GM21515 (cell line): Measurements from ENCODE around the gene SPTAN1.
"Not testable (repeated sequence)": the region's sequence is repeated elsewhere in the genome, so short reads cannot be mapped to it uniquely, and the experiment has no call there.

ENCODE experiments used
- ATAC-seq: cut with Tn5 transposase; IDR thresholded peaks from one replicate; pipeline ENCODE4 v1.9.1; 2021; ENCODE audit not compliant: unreplicated experiment

SPTAN1 gene

GRCh38 chr9:128631636-128632035 lies 79.2 kb downstream of the SPTAN1 start:
- no peak for ATAC-seq

DNA sequence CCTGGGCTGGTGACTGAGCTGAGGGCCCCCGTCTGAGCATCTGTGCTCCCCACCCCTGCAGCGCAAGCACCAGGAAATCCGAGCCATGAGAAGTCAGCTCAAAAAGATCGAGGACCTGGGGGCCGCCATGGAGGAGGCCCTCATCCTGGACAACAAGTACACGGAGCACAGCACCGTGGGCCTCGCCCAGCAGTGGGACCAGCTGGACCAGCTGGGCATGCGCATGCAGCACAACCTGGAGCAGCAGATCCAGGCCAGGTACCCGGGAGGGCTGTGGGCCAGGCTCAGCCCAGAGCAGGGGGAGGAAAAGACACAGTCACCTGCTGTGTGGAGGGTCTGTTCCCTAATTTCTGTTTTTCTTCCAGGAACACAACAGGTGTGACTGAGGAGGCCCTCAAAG lies 79.7 kb downstream of the SPTAN1 start:
- no peak for ATAC-seq

DNA sequence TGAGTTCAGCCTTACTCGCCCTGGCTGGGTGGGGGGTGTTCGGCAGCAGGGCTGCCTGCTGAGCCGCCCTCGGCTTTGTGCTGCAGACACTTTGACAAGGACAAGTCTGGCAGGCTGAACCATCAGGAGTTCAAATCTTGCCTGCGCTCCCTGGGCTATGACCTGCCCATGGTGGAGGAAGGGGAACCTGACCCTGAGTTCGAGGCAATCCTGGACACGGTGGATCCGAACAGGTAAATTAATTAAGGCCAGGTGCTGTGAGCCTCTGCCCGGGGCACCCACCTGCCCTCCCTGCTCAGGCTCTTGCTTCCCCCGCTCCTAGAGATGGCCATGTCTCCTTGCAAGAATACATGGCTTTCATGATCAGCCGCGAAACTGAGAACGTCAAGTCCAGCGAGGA lies 80.1 kb downstream of the SPTAN1 start:
- no peak for ATAC-seq

GRCh38 chr9:128633057-128633456 lies 80.7 kb downstream of the SPTAN1 start:
- ATAC-seq: no peak

DNA sequence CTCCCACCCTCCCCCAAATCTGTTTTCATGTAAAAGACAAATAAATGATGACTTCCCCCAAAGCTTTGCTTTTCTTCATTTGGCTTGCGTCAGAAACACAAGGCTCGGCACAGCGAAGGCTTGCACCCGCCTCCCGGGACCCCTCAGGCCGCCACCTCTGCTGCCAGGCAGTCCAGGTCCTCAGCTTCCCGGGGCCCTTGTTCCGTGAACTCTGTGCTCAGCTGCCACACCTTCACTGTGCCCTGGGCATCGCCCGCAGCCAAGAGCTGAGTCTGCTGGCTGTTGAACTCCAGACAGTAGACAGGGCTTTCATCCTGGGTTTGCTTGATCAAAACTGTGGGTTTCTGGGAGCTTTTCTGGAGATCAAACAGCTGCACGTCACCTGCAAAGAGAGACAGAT lies 81.2 kb downstream of the SPTAN1 start:
- no peak for ATAC-seq

GRCh38 chr9:128634111-128634510 lies 81.7 kb downstream of the SPTAN1 start:
- no peak for ATAC-seq

- no peak for ATAC-seq
These were observed 82.4 kb downstream of the SPTAN1 start for GRCh38 chr9:128634651-128635262.

DNA sequence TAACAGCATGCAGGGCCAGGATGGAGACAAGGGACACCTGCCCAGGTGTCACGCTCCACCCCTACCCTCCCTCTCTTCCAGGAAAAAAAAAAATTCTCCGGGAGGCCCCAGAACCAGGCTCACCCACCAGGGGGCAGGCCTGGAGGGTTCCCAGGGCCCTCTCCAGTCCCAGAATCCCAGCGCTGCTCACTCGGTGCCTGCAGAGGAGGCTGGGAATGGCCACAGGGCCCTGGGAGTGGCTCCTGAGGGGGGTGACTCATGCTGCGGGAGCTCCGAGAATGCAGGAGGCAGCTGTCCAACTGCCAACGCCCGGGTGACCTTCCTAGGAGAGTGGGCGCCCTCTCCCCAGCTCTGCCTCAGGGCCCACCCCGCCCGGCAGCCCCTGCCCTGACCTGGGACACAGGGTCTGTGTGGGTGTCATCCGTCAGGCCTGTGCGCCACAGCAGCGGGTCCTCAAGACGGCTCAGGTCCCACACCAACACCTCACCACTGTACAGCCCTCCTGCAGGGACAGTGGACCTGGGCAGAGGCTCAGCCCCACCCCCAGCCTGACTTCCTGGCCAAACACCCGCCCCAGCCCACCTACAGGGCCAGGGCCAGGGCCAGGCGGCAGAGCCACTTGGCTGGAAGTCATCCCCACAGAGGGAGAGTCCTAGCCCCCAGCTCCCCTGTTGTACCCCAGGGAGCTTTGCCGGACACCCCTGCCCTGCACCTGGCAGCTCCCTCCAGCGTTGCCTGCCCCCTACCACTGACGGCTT lies 83.1 kb downstream of the SPTAN1 start:
- ATAC-seq: no peak

DNA sequence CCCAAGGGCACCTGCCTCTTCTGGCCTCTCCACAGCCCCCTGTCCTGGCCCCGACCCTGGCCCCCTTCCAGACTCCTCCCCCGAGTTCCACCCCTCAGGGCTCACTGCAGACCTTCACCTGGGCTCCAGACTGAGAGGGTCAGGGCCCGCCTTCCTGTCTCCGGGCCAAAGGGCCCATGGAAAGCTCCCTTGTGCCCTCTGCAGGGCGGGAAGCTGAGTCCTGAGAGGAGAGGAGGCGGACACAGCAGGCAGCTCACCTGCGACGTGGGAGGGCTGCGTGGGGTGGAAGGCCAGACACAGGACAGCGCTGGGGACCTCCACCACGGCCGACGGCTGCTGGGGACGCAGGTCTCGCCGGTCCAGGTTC lies 83.6 kb downstream of the SPTAN1 start:
- no peak for ATAC-seq

GRCh38 chr9:128636556-128637530 lies 84.5 kb downstream of the SPTAN1 start:
- no peak for ATAC-seq

DNA sequence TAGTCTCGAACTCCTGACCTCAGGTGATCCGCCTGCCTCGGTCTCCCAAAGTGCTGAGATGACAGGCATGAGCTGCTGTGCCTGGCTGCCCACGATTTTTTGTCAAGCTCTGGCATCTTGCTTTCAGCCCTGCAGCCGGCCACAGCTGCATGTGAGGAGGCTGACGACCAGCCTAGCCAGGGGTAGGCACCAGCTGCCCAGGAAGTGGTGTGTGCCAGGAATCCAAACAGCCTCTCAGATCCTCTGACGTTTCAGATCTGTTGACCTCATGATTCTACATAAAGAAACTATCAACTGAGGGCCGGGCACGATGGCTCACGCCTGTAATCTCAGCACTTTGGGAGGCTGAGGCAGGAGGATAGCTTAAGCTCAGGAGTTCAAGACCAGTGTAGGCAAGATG lies 85.3 kb downstream of the SPTAN1 start:
- ATAC-seq: no peak

DNA sequence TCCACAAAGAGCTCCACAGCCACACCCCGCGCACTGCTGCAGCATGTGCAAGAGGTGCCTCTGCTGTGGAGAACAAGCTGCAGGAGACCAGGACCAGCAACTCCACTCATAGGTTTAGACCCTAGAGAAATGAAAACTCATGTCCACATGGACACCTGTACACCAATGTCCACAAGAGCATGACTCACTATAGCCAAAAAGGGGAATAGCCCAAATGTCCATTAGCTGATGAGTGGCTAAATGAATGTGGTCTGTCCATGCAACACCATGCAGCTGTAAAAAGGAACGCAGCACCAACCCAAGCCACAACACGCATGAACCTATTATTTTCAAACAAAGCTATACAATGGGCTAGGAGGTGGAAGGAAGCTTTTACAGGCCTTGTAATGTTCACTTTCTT lies 86.2 kb downstream of the SPTAN1 start:
- no peak for ATAC-seq

GRCh38 chr9:128640603-128641002 lies 88.2 kb downstream of the SPTAN1 start:
- no peak for ATAC-seq

DNA sequence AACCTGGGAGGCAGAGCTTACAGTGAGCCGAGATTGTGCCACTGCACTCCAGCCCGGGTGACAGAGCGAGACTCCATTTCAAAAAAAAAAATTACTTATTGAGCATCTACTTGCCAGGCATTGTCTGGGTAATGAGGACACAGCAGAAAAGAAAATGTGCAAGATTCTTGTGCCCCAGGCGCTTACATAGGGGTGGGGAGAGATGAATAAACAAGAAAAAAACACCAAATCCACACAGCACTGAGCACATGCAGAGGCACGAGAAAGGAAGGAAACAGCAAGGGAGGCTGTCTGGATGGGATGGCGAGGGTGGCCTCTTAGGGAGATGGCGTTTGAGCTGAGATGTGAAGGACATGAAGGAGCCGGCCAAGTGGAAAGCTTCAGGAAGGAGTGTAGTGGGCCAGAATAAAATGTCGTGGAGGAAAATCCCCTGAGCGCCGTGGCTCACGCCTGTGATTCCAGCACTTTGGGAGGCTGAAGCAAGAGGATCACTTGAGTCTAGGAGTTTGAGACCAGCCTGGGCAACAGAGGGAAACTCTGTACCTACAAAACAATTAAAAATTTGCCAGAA lies 90.4 kb downstream of the SPTAN1 start:
- ATAC-seq: no peak

DNA sequence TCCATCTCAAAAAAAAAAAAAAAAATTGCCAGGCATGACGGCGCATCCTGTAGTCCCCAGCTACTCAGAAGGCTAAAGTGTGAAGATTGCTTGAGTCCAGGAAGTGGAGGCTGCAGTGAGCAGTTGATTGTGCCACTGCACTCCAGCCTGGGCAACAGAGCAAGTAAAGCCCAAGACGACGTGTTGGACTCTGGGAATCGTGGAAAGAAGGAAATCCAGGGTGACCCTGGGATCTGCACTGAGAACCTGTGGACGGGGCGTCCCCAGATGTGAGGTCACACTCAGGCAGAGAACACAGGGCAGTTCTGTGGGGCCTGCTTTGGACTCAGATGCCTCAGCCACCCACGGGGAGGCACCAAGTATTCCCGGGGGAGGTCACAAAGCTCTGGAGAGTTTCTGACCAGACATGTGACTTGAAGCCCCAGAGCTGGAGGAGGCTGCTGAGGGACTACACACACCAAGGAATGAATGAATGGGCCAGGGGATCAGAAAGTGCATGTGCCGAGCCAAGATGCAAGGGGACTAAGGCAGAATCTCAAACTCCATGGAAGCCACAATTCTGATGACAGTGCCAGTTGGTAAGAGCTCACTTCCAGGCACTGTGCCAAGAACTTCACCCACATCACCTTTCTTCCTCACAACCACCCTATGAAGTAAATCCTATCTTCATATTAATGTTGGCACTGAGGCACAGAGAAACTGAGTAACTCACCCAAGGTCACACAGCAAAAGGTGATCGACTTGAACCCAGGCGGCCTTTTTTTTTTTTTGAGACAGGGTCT lies 91.3 kb downstream of the SPTAN1 start:
- no peak for ATAC-seq

DNA sequence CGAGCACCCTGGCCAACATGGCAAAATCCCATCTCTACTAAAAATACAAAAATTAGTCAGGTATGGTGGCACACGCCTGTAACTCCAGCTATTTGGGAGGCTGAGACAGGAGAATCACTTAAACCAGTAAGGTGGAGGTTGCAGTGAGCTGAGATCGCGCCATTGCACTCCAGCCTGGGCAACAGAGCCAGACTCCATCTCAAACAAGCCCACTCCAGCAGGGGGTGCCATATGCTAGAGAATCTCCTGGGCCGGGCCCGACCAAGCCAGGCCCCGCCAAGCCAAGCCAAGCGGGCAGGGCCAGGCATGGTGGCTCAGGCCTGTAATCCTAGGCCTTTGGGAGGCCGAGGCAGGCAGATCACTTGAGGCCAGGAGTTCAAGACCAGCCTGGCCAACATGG lies 95.8 kb downstream of the SPTAN1 start:
- ATAC-seq: not testable (repeated sequence)

- no peak for ATAC-seq
These were observed 99.4 kb downstream of the SPTAN1 start for GRCh38 chr9:128651798-128652197.

DNA sequence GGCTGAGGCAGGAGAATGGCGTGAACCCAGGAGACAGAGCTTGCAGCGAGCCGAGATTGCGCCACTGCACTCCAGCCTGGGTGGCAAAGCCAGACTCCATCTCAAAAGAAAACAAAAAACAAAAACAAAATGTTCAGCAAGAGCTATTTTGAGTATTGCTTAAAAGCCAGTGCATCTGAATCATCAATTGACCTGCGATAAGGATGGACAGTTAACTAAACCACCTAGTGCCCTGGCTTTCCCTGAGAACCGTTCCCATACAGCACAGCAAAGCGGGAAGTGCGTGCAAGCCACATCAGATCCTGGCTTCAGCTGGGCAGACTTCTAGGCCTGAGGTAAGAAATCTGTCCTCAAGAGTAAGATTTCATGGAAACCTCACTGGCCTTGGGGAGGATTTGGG lies 101.5 kb downstream of the SPTAN1 start:
- no peak for ATAC-seq

DNA sequence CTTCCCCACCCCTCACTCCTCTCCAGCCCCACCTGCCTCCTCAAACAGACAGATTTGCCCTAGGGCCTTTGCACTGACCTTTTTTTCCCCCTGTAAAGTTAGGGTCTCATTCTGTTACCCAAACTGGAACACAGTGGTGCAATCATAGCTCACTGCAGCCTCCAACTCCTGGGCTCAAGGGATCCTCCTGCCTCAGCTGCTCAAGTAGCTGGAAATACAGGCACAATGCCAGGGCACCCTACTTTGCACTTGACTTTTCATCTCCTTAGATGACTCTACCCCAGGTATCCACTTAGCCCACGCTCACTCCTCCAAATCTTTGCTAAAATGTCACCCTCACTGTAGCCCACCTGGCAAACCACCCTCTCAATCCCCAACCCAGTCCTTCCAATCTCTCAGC lies 102.1 kb downstream of the SPTAN1 start:
- no peak for ATAC-seq
